GM23338 (cell line): ENCODE results near the gene MEP1A. TPM values are rescaled to one million over a fixed set of nuclear protein-coding genes. Genes with fewer than 3 reads are reported as not detected.

Source experiments
- ATAC-seq: fragments of 200-7000 bp; cut with Tn5 transposase; 3 replicates; pipeline ENCODE4 v1.9.1; 2020
- DNase-seq: peaks from one replicate; pipeline ENCODE4 v3.0.0-alpha.2; 2015; ENCODE audit warnings: low spot score
- H2AFZ ChIP-seq: fragments of 200-600 bp; sonication (generic); 2 replicates; pipeline ENCODE4 v1.8.0; 2016; ENCODE audit warnings: antibody characterized with exemption, mild to moderate bottlenecking, moderate library complexity
- H3F3A ChIP-seq: fragments of 200-600 bp; sonication (generic); replicated peaks from 2 replicates; pipeline ENCODE4 v1.8.0; 2017; ENCODE audit warnings: antibody characterized with exemption, mixed run types, low read depth
- H3K27ac ChIP-seq: fragments of 200-600 bp; sonication (generic); 2 replicates; pipeline ENCODE4 v1.6.1; 2016; ENCODE audit warnings: low read depth
- H3K27me3 ChIP-seq: fragments of 200-600 bp; sonication (generic); 2 replicates; pipeline ENCODE4 v1.8.0; 2016; ENCODE audit warnings: mild to moderate bottlenecking, mixed run types, moderate library complexity; ENCODE audit not compliant: insufficient read depth
- H3K36me3 ChIP-seq: fragments of 200-600 bp; sonication (generic); 2 replicates; pipeline ENCODE4 v1.8.0; 2016; ENCODE audit warnings: mild to moderate bottlenecking; ENCODE audit not compliant: insufficient read depth
- H3K4me1 ChIP-seq: fragments of 200-600 bp; sonication (generic); 2 replicates; pipeline ENCODE4 v1.8.0; 2016; ENCODE audit warnings: mild to moderate bottlenecking, moderate library complexity; ENCODE audit not compliant: insufficient read depth
- H3K4me2 ChIP-seq: fragments of 200-600 bp; sonication (generic); 2 replicates; pipeline ENCODE4 v1.7.1; 2017; ENCODE audit warnings: mixed run types
- H3K4me3 ChIP-seq: fragments of 200-600 bp; sonication (generic); 2 replicates; pipeline ENCODE4 v1.6.1; 2016; ENCODE audit warnings: mixed run types
- H3K79me2 ChIP-seq: fragments of 200-600 bp; sonication (generic); replicated peaks from 2 replicates; pipeline ENCODE4 v1.8.0; 2017; ENCODE audit warnings: mild to moderate bottlenecking; ENCODE audit not compliant: insufficient read depth
- H3K9me2 ChIP-seq: fragments of 200-600 bp; sonication (generic); 2 replicates; pipeline ENCODE4 v1.8.0; 2017; ENCODE audit not compliant: insufficient read depth
- H4K20me1 ChIP-seq: fragments of 200-600 bp; sonication (generic); replicated peaks from 2 replicates; pipeline ENCODE4 v1.8.0; 2017; ENCODE audit warnings: mild to moderate bottlenecking; ENCODE audit not compliant: insufficient read depth
- H3K27ac Mint-ChIP-seq: 2 replicates; pipeline ENCODE4 v1.8.0; 2020; ENCODE audit warnings: inconsistent platforms, mild to moderate bottlenecking, moderate library complexity, mixed read lengths
- H3K27me3 Mint-ChIP-seq: 3 replicates; pipeline ENCODE4 v1.8.0; 2022; ENCODE audit warnings: low read depth, mild to moderate bottlenecking, moderate library complexity, mixed read lengths, inconsistent platforms; ENCODE audit not compliant: insufficient read depth, poor library complexity
- H3K36me3 Mint-ChIP-seq: 3 replicates; pipeline ENCODE4 v1.8.0; 2021; ENCODE audit warnings: low read depth, mild to moderate bottlenecking, inconsistent platforms, moderate library complexity, mixed read lengths
- H3K4me1 Mint-ChIP-seq: 3 replicates; pipeline ENCODE4 v1.8.0; 2020; ENCODE audit warnings: mild to moderate bottlenecking, inconsistent platforms, mixed read lengths
- H3K4me3 Mint-ChIP-seq: 3 replicates; pipeline ENCODE4 v1.8.0; 2021; ENCODE audit warnings: moderate library complexity, mild to moderate bottlenecking, inconsistent platforms, mixed read lengths
- H3K9me3 Mint-ChIP-seq: 3 replicates; pipeline ENCODE4 v1.8.0; 2020; ENCODE audit warnings: moderate library complexity, mild to moderate bottlenecking, inconsistent platforms, mixed read lengths
- CREB1 ChIP-seq: fragments of 250-450 bp; sonication (Bioruptor Pico); IDR thresholded peaks from 2 replicates; pipeline ENCODE4 v1.5.0; 2020; ENCODE audit warnings: low read depth, mild to moderate bottlenecking, moderate library complexity
- ETS1 ChIP-seq: IDR thresholded peaks from 2 replicates; pipeline ENCODE4 v1.6.1; 2016; ENCODE audit warnings: antibody characterized with exemption
- EZH2phosphoT487 ChIP-seq: fragments of 200-600 bp; sonication (generic); IDR thresholded peaks from one replicate; pipeline ENCODE4 v1.8.1; 2018; ENCODE audit warnings: antibody characterized with exemption; ENCODE audit not compliant: unreplicated experiment
- NANOG ChIP-seq: IDR thresholded peaks from 2 replicates; pipeline ENCODE4 v1.6.1; 2016; ENCODE audit warnings: antibody characterized with exemption, borderline replicate concordance
- POLR2AphosphoS5 ChIP-seq: IDR thresholded peaks from 2 replicates; pipeline ENCODE4 v1.6.1; 2016; ENCODE audit warnings: antibody characterized with exemption, low read depth
- REST ChIP-seq: IDR thresholded peaks from one replicate; pipeline ENCODE4 v1.6.1; 2018; ENCODE audit warnings: antibody characterized with exemption; ENCODE audit not compliant: unreplicated experiment
- STAT1 ChIP-seq: IDR thresholded peaks from one replicate; pipeline ENCODE4 v1.6.1; 2016; ENCODE audit warnings: antibody characterized with exemption; ENCODE audit not compliant: unreplicated experiment
- ZNF114 ChIP-seq: fragments of 250-450 bp; sonication (Bioruptor Pico); IDR thresholded peaks from 2 replicates; pipeline ENCODE4 v1.5.0; 2020; ENCODE audit warnings: mild to moderate bottlenecking, moderate library complexity
- polyA plus RNA-seq: library from polyadenylated mRNA; unstranded; fragments of >200 nt; fragmentation: Nextera tagmentation; extraction: Ambion mirVana; gene quantifications from 2 replicates; pipeline ENCODE4 v1.2.1, GENCODE V29; 2016
- total RNA-seq: library from RNA; depleted of rRNA; stranded (reverse); fragments of >200 nt; shearing (Covaris generic); gene quantifications from 2 replicates; pipeline ENCODE4 v1.2.3, GENCODE V29; 2014

The MEP1A gene
- total and polyA plus RNA-seq, 2 experiments from 2014 or later: not detected

GRCh38 chr6:46790355-46790874 is 2.8 kb upstream of the MEP1A start:
- no peak for ATAC-seq
- Histone ChIP-seq H3K79me2 (no peaks in the 10 kb centered on the region), H3K27me3 (no peaks in the 10 kb centered on the region), H3K4me3 (no peak overlapping the region), H3K36me3 (no peaks in the 10 kb centered on the region), H2AFZ (no peak overlapping the region), H3F3A (no peaks in the 10 kb centered on the region), H3K9me2 (no peaks in the 10 kb centered on the region; the same call in 1 of the 2 replicates), H3K4me2 (no peak overlapping the region), H3K27ac (no peak overlapping the region), H4K20me1 (no peaks in the 10 kb centered on the region), H3K4me1 (no peaks in the 10 kb centered on the region)
- Mint-ChIP-seq H3K9me3 (no peaks in the 10 kb centered on the region), H3K36me3 (no peaks in the 10 kb centered on the region), H3K27ac (no peak overlapping the region), H3K4me1 (no peaks in the 10 kb centered on the region), H3K27me3 (no peaks in the 10 kb centered on the region), H3K4me3 (no peak overlapping the region)
- TF ChIP-seq POLR2AphosphoS5 (no peak), EZH2phosphoT487 (no peak), NANOG (no peak), STAT1 (no peak), ZNF114 (CRISPR knock-in tag) (no peak), REST (no peak), ETS1 (no peak)
- no peak for DNase-seq

GRCh38 chr6:46792635-46793034 is 554 bp upstream of the MEP1A start:
- no peaks in the 10 kb centered on the region for H3K27me3 ChIP-seq
- no peaks in the 10 kb centered on the region for H3K36me3 ChIP-seq
- Mint-ChIP-seq H3K27me3 (no peaks in the 10 kb centered on the region), H3K9me3 (no peaks in the 10 kb centered on the region), H3K27ac (no peak overlapping the region), H3K4me1 (no peaks in the 10 kb centered on the region), H3K36me3 (no peaks in the 10 kb centered on the region), H3K4me3 (no peak overlapping the region)
- H3F3A ChIP-seq: no peaks in the 10 kb centered on the region
- H3K9me2 ChIP-seq: no peaks in the 10 kb centered on the region; the same call in 1 of the 2 replicates
- no peak overlapping the region for H2AFZ ChIP-seq
- ATAC-seq (no peak), DNase-seq (no peak)
- H3K4me2 ChIP-seq: no peak overlapping the region
- no peaks in the 10 kb centered on the region for H4K20me1 ChIP-seq
- H3K79me2 ChIP-seq: no peaks in the 10 kb centered on the region
- H3K4me1 ChIP-seq: no peaks in the 10 kb centered on the region
- H3K4me3 ChIP-seq: no peak overlapping the region
- no peak overlapping the region for H3K27ac ChIP-seq
- TF ChIP-seq EZH2phosphoT487: no peak
- TF ChIP-seq POLR2AphosphoS5: no peak
- no peak for TF ChIP-seq STAT1
- no peak for TF ChIP-seq REST
- no peak for TF ChIP-seq CREB1
- TF ChIP-seq ZNF114 (CRISPR knock-in tag): no peak
